Vagina (tissue), 2 donors: ENCODE measurements around the gene RGS6. TPM values are rescaled to one million over a fixed set of nuclear protein-coding genes. Genes with fewer than 3 reads are reported as not detected.

Source experiments
- DNase-seq, 2 donors: peaks; one replicate each; pipeline ENCODE4 v3.0.0-alpha.2; 2017; ENCODE audit errors: extremely low spot score in 2 of 2
- H3K27ac ChIP-seq: fragments of 200-600 bp; sonication (generic); one replicate; pipeline ENCODE4 v1.5.1; 2019
- H3K27me3 ChIP-seq: fragments of 200-600 bp; sonication (generic); one replicate; pipeline ENCODE4 v1.5.1; 2019
- H3K36me3 ChIP-seq, 2 donors: fragments of 200-600 bp; sonication (generic); one replicate each; pipeline ENCODE4 v1.5.1; 2017 to 2019
- H3K4me1 ChIP-seq: fragments of 200-600 bp; sonication (generic); one replicate; pipeline ENCODE4 v1.5.1; 2019
- H3K4me3 ChIP-seq, 2 donors: fragments of 200-600 bp; sonication (generic); 1 replicate in 1 of 2; 2 replicates in 1 of 2; pipeline ENCODE4 v1.5.1; 2016 to 2019
- H3K9me3 ChIP-seq: fragments of 200-600 bp; sonication (generic); one replicate; pipeline ENCODE4 v1.5.1; 2019
- POLR2A ChIP-seq, 2 donors: fragments of 450-650 bp; IDR thresholded peaks; one replicate each; pipeline ENCODE4 v1.6.1; 2017; ENCODE audit warnings: antibody characterized with exemption in 2 of 2, mild to moderate bottlenecking in 2 of 2, moderate library complexity in 2 of 2
- POLR2AphosphoS5 ChIP-seq, 2 donors: sonication (generic); formaldehyde crosslinking; IDR thresholded peaks; one replicate each; pipeline ENCODE4 v1.9.0; 2017; ENCODE audit warnings: antibody characterized with exemption in 2 of 2, mild to moderate bottlenecking in 2 of 2, low read depth in 1 of 2; ENCODE audit not compliant: insufficient read depth in 1 of 2
- intact Hi-C: fragments of 100-400 bp; cut with DNase I; formaldehyde crosslinking; loops from one replicate; pipeline ENCODE4 v1.15.1; 2023
- total RNA-seq: library from RNA; depleted of rRNA; stranded (reverse); fragments of >200 nt; gene quantifications from one replicate; pipeline ENCODE4 v1.2.3, GENCODE V29; 2016
- TF ChIP-seq, protein P1 (sequence below), 3 experiments: fragments of 450-650 bp in 2 of 3; fragments of 200-600 bp in 1 of 3; sonication (generic) in 1 of 3; IDR thresholded peaks; one replicate each; pipeline ENCODE4 v1.5.1; 2017 to 2019; ENCODE audit warnings: antibody characterized with exemption in 3 of 3, mild to moderate bottlenecking in 2 of 3, moderate library complexity in 2 of 3

The RGS6 gene
- total RNA-seq, 1 donor from 2014 or later: 2.0 TPM

GRCh38 chr14:72089625-72090024 is 157.4 kb downstream of the RGS6 start:
- Histone ChIP-seq H3K27me3 (no peaks in the 10 kb centered on the region), H3K36me3 (no peaks in the 10 kb centered on the region)

GRCh38 chr14:72094844-72095582 is 162.8 kb downstream of the RGS6 start:
- TF ChIP-seq, protein P1, sequence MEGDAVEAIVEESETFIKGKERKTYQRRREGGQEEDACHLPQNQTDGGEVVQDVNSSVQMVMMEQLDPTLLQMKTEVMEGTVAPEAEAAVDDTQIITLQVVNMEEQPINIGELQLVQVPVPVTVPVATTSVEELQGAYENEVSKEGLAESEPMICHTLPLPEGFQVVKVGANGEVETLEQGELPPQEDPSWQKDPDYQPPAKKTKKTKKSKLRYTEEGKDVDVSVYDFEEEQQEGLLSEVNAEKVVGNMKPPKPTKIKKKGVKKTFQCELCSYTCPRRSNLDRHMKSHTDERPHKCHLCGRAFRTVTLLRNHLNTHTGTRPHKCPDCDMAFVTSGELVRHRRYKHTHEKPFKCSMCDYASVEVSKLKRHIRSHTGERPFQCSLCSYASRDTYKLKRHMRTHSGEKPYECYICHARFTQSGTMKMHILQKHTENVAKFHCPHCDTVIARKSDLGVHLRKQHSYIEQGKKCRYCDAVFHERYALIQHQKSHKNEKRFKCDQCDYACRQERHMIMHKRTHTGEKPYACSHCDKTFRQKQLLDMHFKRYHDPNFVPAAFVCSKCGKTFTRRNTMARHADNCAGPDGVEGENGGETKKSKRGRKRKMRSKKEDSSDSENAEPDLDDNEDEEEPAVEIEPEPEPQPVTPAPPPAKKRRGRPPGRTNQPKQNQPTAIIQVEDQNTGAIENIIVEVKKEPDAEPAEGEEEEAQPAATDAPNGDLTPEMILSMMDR (IDR thresholded peaks at IDR 0.05): no peak
- TF ChIP-seq POLR2AphosphoS5 (IDR thresholded peaks at IDR 0.05; ENCODE audit: insufficient read depth in 1 of 2, low read depth in 1 of 2) (no peak), POLR2A (IDR thresholded peaks at IDR 0.05) (no peak)
- Histone ChIP-seq H3K9me3 (no peaks in the 10 kb centered on the region), H3K4me3 (no peak overlapping the region), H3K4me1 (no peaks in the 10 kb centered on the region), H3K27me3 (no peaks in the 10 kb centered on the region), H3K27ac (no peak overlapping the region), H3K36me3 (no peaks in the 10 kb centered on the region)
- no peak for DNase-seq
- intact Hi-C loops: no loop called here

More at GRCh38 chr14:72089625-72090024, 157.4 kb downstream of the RGS6 start:
- intact Hi-C loops: no loop called here
- no peak overlapping the region for H3K4me3 ChIP-seq
- TF ChIP-seq POLR2A (IDR thresholded peaks at IDR 0.05) (no peak), POLR2AphosphoS5 (IDR thresholded peaks at IDR 0.05; ENCODE audit: insufficient read depth in 1 of 2, low read depth in 1 of 2) (no peak)
- TF ChIP-seq, protein P1 (IDR thresholded peaks at IDR 0.05): no peak
- no peaks in the 10 kb centered on the region for H3K9me3 ChIP-seq
- no peak for DNase-seq
- no peaks in the 10 kb centered on the region for H3K4me1 ChIP-seq
- no peak overlapping the region for H3K27ac ChIP-seq

- intact Hi-C loops: no loop called here
- H3K4me3 ChIP-seq: no peak overlapping the region
- no peak overlapping the region for H3K27ac ChIP-seq
- H3K4me1 ChIP-seq: no peaks in the 10 kb centered on the region
- no peaks in the 10 kb centered on the region for H3K27me3 ChIP-seq
- H3K9me3 ChIP-seq: no peaks in the 10 kb centered on the region
- DNase-seq: no peak
- H3K36me3 ChIP-seq: no peaks in the 10 kb centered on the region
- TF ChIP-seq POLR2A (IDR thresholded peaks at IDR 0.05): no peak
- no peak for TF ChIP-seq POLR2AphosphoS5 (IDR thresholded peaks at IDR 0.05; ENCODE audit: insufficient read depth in 1 of 2, low read depth in 1 of 2)
- TF ChIP-seq, protein P1 (IDR thresholded peaks at IDR 0.05): no peak
These were observed 165.0 kb downstream of the RGS6 start for GRCh38 chr14:72097173-72097783.

DNA sequence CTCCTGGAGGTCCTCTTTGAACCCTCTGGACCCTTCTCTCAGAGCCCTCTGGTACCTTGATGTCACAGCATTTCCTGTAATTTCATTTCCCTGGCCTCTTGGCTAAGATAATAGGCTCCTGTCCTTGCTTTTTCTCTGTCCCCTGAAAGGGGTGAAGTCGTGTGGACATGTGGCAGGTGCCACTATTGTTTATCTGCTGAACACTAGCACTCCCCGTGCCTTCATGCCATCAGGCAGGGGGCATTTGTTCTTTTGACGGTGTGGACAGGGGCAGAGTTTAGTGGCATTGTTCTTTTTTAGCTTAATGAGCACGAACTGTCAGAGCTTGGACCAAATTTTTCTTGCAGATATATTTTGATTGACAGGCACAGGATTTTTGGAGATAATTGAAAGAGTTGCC is 166.0 kb downstream of the RGS6 start:
- Histone ChIP-seq H3K9me3 (no peaks in the 10 kb centered on the region), H3K27me3 (no peaks in the 10 kb centered on the region), H3K36me3 (no peaks in the 10 kb centered on the region), H3K4me1 (no peaks in the 10 kb centered on the region), H3K27ac (no peak overlapping the region), H3K4me3 (no peak overlapping the region)
- intact Hi-C loops: no loop called here
- TF ChIP-seq POLR2A (IDR thresholded peaks at IDR 0.05) (no peak), POLR2AphosphoS5 (IDR thresholded peaks at IDR 0.05; ENCODE audit: insufficient read depth in 1 of 2, low read depth in 1 of 2) (no peak)
- TF ChIP-seq, protein P1 (IDR thresholded peaks at IDR 0.05): no peak
- DNase-seq: no peak

DNA sequence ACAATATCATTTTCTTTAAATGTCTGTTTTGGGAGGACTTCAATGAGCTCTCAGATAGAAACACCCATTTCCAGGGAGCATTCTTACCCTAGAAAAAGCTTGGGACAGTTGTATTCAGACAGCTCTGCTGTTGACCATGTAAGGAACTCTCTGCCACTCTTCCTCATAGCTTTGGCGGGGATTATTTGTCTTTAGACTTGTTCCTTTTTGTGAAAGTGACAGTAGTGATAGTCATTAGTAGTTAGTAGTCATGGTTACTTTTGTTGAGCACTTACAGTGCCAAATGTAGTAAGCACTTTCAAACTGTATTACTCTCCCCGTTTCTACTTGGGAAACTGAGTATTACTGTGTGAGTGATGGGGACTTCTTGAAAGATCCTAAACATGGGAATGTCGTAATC is 167.3 kb downstream of the RGS6 start:
- Histone ChIP-seq H3K27ac (no peak overlapping the region), H3K27me3 (no peaks in the 10 kb centered on the region), H3K4me1 (no peaks in the 10 kb centered on the region), H3K4me3 (no peak overlapping the region), H3K9me3 (no peaks in the 10 kb centered on the region), H3K36me3 (no peaks in the 10 kb centered on the region)
- no peak for DNase-seq
- intact Hi-C loops: no loop called here
- no peak for TF ChIP-seq POLR2A (IDR thresholded peaks at IDR 0.05)
- TF ChIP-seq POLR2AphosphoS5 (IDR thresholded peaks at IDR 0.05; ENCODE audit: insufficient read depth in 1 of 2, low read depth in 1 of 2): no peak
- TF ChIP-seq, protein P1 (IDR thresholded peaks at IDR 0.05): no peak
